ENCODE data around the gene MTARC2.
A peak's percentile ranks its signal among the peaks of the same experiment; 100 is the strongest.
"Not testable (repeated sequence)": the region's sequence is repeated elsewhere in the genome, so short reads cannot be mapped to it uniquely, and the experiment has no call there.

The MTARC2 gene

DNA sequence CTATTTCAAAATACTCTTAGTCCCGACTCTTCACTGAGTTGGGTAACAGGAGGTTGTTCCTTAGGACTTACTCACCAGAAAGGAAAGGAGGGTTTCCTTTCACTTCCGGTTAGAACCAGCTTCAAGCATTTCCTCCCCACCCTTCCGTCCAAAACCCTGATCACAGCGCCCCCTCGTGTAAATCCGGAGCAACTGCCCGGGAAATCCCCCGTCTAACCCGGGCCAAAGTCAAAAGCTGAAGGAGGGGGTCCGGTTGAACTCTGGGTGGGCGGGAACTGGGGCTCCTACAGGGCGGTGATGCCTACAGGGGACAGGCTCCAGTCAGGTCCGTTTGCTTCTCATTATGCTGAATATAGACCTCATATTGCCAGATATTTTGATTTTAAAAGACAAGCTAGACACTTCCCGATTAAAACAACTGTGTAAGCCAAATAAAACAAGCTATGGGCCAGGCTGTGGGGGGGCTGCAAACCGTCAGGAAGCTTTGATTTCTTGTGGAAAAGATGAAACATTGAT, 15.0 kb upstream of the MTARC2 start:
- peak; percentile 83 for DNase-seq

DNA sequence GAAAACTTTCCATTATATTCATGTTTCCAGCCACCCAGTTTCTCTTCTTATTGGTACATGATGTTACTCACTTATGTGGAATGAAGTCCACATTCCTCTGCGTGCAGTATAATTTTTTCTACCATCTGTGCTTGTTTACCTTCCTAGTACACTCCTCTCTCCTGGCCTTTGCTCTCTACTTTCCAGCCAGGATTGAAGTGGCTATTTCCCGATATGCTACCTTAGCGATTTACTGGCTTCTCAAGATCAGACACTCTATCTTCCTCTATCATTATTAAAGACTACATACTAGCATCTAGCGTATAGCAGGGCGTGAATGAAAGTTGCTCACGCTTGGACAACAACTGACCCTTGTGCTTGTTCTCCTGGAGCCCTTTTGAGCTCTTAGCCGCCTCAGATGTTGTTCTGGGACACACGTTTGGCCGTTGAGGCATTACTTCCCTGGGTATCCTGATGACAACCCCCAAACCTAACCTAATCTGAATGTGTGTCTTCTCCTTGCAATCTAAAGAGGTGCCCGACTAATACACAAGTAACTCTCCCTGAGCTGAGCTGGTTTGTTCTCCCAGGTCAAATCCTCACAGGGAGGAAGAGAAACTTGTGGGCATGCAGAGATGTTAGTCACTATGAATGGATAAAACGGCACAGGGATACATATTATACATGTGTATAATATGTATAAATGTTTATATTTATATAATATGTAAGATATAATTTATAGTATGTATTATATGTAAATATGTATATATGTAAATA, 13.4 kb upstream of the MTARC2 start:
- no peak for DNase-seq

DNA sequence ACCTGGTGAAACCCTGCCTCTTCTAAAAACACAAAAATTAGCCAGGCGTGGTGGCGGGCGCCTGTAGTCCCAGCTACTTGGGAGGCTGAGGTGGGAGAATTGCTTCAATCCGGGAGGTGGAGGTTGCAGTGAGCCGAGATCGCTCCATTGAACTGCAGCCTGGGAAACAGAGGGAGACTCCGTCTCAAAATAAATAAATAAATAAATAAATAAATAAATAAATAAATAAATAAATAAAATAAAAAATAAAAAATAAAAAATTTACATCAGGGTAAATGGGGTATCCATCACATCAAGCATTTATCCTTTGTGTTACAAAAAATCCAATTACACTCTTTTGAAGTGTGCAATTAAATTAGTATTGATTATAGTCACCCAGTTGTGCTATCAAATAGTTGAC, 11.8 kb upstream of the MTARC2 start:
- DNase-seq, result not testable (repeated sequence)

DNA sequence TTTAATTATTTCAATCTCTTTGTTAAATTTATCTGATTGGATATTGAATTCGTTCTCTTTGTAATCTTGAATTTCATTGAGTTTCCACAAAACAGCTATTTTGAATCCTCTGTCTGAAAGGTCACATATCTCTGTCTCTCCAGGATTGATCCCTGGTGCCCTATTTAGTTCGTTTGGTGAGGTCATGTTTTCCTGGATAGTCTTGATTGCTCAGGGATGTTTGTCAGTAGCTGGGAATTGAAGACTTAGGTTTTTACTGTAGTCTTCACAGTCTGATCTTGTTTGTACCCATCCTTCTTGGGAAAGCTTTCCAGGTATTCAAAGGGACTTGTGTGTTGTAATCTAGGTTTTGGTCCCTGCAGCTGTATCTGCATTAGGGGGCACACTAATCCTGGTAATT, 6.8 kb upstream of the MTARC2 start:
- no peak for DNase-seq

DNA sequence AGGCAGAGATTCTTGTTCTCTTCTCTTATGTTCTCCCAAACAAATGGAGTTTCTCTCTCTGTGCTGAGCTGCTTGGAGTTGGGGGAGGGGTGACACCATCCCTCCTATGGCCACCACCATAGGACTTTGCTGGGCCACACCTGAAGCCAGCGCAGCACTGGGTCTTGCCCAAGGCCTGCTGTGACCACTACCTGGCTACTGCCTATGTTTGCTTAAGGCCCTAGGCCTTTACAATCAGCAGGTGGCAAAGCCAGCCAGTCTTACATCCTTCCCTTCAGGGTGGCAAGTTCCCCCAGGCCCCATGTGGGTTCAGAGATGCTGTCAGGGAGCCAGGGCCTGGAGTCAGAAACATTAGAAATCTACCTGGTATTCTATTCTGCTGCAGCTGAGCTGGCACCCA, 6.3 kb upstream of the MTARC2 start:
- no peak for DNase-seq

- DNase-seq, result no peak
Measured at GRCh38 chr1:220742520-220742919, 5.6 kb upstream of the MTARC2 start.

- no peak for DNase-seq
Measured at GRCh38 chr1:220746851-220747250, 1.3 kb upstream of the MTARC2 start.

DNA sequence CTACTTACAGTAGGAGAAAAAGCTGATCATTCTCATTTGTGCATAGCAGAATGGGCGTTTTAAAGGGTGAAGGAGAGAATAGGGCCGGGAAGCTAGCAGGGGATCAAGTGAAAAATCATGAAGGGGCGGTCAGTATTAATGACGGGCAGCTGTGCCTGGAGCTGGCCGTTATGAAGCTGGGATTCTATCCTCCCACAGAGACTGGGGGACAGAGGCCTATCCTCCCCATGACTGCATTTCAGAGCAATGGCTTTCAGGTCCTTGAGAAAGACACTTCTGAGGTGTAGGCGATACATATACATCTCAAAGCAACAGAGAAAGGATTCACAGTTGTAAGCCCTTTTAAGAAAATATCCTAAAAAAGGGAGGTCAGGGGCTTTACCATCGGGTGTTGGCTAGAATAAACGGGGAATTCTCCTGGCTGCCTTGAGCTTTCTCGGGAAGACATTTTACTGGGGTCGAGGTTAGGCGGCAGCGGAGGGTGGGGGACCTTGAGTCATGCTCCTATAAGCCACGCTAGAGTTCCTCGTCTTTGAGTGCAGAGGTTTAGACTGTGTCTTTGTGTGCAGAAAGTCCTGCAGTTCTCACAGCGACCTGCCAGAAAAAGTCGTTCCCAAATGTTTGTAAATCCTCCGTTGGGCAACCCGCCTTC, 559 bp upstream of the MTARC2 start:
- DNase-seq, result no peak

DNA sequence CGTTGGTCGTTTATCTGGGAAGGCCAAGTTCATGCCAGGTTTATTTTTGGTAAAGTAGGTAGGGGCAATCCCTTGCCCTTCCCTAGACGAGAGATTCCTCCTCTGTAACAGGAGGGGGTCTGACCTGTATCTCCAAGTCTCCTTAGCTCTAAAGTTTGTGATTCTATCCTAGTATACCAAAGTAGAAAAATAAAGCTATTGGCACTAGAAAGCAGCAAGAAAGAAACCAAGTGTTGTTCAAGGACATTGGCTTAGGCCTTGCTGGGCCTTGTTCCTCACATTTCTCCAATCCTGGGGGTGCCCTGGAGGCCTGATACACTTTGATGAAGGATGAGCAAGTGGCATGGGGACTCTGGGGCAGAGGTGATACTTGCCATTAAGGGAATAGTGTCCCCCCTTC, 814 bp downstream of the MTARC2 start:
- DNase-seq, result no peak

DNA sequence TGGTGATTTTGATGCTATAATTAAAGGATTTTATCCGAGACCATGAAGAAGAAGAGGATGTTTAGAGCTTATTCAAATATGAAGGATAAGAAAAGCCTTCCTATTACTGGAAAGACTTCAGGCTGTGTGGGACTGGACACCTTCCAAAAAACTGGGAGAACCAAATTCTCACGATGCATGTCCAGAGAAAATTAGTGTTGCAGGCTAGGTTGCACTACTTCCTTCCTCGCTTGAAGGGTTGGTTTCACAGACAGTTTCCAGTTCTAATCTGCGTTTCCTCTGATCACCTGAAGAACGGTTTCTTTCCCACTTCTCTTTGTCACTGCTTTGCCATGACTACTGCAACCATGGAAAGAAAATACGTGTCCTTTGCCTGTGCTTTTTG, 2.0 kb downstream of the MTARC2 start:
- DNase-seq, result no peak

- no peak for DNase-seq
Measured at GRCh38 chr1:220751111-220751510, 3.0 kb downstream of the MTARC2 start.

- no peak for DNase-seq
Measured at GRCh38 chr1:220754212-220754917, 6.2 kb downstream of the MTARC2 start.

DNA sequence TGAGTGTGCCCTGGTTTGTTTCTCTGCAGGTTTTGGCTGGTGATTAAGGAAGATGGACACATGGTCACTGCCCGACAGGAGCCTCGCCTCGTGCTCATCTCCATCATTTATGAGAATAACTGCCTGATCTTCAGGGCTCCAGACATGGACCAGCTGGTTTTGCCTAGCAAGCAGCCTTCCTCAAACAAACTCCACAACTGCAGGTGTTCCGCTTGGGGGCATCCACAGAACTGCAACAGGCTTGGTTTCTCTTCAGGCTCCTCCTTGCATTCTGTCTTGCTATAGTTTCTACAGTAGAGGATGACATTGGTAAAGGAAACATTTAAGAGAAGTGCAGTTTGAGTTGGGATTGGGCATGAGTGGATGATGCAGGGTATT, 6.8 kb downstream of the MTARC2 start:
- DNase-seq, result no peak

DNA sequence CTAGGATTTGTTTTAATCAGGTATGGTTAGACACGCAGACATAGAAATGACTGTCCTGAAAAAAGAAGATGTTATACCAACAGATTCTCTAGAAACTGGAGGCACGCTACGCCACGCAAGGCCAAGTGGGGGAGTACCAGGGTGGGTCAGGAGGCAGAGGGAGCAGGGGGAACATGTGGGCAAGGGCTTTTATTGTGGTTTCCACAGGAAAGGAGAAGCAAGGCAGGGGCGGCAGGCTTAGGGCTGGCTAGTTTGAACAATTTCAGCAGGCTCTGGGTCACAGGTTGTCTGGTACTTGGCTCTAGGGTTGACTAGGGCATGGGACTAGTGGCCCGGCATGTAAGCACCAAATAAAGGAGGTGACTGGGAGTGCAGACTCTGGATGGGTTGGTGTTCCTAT, 7.2 kb downstream of the MTARC2 start:
- no peak for DNase-seq

- no peak for DNase-seq
Measured at GRCh38 chr1:220757441-220757840, 9.3 kb downstream of the MTARC2 start.

DNA sequence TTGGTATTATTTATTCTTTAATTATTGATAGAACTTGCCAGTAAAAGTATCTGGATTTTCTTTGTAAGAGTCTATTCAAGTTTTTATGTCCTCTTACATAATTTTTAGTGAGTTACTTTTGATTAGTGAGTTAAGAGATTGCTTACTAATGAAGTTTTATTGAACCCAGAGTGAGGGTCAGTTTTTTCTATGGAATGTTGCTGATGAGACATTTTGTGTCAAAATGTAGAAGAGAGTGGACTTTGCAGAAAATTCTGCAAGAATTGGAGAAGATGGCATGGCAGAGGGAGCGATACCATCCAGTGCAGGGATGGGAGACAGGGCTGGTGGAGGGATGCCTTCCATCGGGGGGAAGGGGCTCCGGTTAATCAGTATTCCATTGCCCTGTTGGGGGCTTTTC, 11.0 kb downstream of the MTARC2 start:
- no peak for DNase-seq

- DNase-seq, result no peak
Measured at GRCh38 chr1:220761688-220762427, 13.7 kb downstream of the MTARC2 start.

DNA sequence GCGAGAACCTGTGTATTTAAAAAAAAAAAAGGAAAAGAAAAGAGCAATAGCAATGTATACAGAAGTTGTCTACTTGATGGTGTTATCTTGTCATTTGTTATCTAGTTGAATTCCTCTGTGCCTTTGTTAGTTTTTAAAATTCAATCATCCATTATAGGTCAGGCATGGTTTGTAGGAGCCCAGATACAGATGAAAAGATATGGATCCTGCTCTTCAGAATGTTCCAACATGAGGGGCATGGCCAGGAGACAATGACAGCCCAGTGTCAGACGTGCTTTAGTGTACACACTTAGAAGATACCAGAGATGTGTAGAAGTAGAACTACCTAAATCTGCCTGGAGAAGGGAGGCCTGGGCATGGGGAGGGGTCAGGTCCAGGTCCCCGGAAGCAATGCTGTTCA, 16.6 kb downstream of the MTARC2 start:
- DNase-seq, result no peak

GRCh38 chr1:220767312-220768125, 19.4 kb downstream of the MTARC2 start:
- no peak for DNase-seq

DNA sequence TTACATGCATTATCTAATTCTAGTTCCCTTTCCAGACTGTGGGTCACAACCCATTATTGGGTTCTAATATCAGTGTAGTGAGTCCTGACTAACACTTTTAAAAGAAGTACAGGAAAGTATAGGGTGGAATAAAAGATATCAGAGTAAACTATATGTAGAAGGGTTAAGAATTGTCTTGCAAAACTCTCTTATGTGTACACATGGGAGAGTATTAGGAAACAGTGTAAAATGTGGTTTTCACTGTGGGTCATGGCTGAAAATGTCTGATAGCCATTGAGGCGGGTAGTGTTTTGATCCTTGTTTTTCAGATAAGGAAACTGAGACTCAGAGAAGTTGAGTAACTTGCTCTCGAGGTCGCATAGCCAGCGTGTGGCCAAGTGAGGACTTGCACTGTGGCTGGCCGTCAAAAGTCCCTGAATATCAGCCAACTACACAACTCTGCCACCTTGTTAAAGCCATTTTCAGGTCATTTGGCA, 20.0 kb downstream of the MTARC2 start:
- DNase-seq, result no peak

DNA sequence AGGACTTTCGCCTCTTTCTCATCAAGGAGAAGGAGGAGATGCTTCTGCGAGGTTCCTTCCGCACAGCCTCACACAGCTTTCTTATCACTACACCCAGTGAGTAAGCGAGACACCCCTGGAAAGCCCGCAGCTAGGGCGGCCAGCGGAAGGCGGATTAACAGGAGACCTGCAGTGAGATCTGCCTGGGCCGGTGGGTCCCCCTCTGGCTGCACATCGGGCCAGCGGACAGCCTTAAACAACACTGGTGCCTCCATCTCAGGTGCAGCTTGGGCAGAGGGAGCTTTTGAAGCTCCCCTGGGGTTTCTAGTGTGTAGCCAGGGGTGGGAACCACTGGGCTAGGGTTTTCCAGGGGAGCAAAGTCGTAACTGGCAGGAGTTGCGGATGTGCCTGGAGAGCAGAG, 21.1 kb downstream of the MTARC2 start:
- no peak for DNase-seq

DNA sequence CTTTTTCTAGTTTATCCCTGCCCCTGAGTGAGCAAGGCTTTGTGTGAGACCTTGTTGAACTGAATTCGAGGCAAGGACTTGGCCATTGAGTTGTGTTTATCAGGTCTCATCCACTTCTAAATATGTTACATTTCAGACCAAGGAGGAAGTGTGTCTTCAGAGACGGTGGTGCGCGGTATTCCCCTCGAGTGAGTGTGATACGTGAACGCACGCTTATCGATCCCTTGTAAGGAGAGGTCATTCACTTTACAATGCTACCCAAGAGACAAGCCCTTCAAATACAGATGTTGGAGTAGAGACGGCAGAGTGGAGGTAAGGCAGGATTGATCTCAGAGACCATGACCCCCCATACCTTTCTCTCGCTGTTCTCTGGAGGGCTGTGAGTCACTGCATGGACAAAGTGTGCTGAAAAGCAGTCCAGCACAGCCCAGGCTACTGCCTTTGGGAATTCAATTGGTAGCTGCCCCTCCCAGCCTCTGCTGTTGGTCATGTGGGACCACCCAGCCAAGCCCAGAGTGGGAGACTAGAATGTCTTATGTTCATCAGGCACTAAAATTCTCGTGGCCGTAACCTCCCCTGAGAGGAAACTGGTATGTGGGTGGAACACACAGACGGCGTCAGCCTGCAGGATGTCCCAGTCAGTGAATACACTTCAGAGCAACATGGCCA, 22.3 kb downstream of the MTARC2 start:
- DNase-seq, result no peak
